H1 (cell line): ENCODE data around the gene ERCC1. TPM values are rescaled to one million over a fixed set of nuclear protein-coding genes. Genes with fewer than 3 reads are reported as not detected.

ENCODE experiments used
- CHD1 ChIP-seq: IDR thresholded peaks from 2 replicates; pipeline ENCODE4 v1.6.1; 2012; ENCODE audit warnings: low read depth, low read length, improper control_type of control experiment
- CHD7 ChIP-seq: fragments of 300-600 bp; sonication (generic); IDR thresholded peaks from 2 replicates; pipeline ENCODE4 v1.7.1; 2012; ENCODE audit warnings: low read length, moderate library complexity, mild to moderate bottlenecking, inconsistent platforms; ENCODE audit not compliant: insufficient replicate concordance
- polyA plus RNA-seq, 7 experiments: library from polyadenylated mRNA; depleted of rRNA in 3 of 7; stranded (reverse) in 5 of 7; unstranded in 2 of 7; fragments of >200 nt in 5 of 7; fragments of 200-250 nt in 2 of 7; gene quantifications; 1 replicate in 5 of 7; 2 replicates in 1 of 7; 4 replicates in 1 of 7; pipeline versions ENCODE4 v1.2.1 to v1.2.3, GENCODE V29; 2011 to 2013; ENCODE audit warnings: missing spikeins in 2 of 7, mixed read lengths in 2 of 7
- total RNA-seq: library from RNA; stranded (reverse); fragmentation: NEBNext Ultra II Directional; extraction: Animal tissue kit (Norgen Biotek cat#: 25700); gene quantifications from 2 replicates; pipeline ENCODE4 v1.2.1, GENCODE V29; 2021

The ERCC1 gene
- total and polyA plus RNA-seq, 2 of the 8 experiments (the other 6 are each of a cell fraction or from before 2014, with no cell fraction given): 44.7 to 94.2 TPM

GRCh38 chr19:45413497-45413896 is 10.2 kb downstream of the ERCC1 start (continued):
- no peak for TF ChIP-seq CHD7
- TF ChIP-seq CHD1: no peak
